Body of pancreas (tissue), 4 donors: ENCODE measurements around the gene SLC2A6. TPM values are rescaled to one million over a fixed set of nuclear protein-coding genes. Genes with fewer than 3 reads are reported as not detected.

ENCODE experiments used
- ATAC-seq: fragments of 150-250 bp; one replicate; pipeline ENCODE4 v1.9.1; 2016
- DNase-seq, 4 donors: peaks; one replicate each; pipeline ENCODE4 v3.0.0-alpha.2; 2019
- H3K27ac ChIP-seq, 4 donors: fragments of 200-600 bp; sonication (generic); 1 replicate in 3 of 4; 2 replicates in 1 of 4; pipeline versions ENCODE4 v1.5.1 to v1.6.1; 2016 to 2019; ENCODE audit warnings: mild to moderate bottlenecking in 1 of 4, mixed read lengths in 1 of 4, moderate library complexity in 1 of 4
- H3K27me3 ChIP-seq, 2 donors: fragments of 200-600 bp; sonication (generic); one replicate each; pipeline ENCODE4 v1.6.0; 2016; ENCODE audit warnings: mild to moderate bottlenecking in 1 of 2
- H3K36me3 ChIP-seq, 2 donors: fragments of 200-600 bp; sonication (generic); replicated peaks in 1 of 2; 2 replicates each; pipeline ENCODE4 v1.5.1; 2016; ENCODE audit warnings: low read depth in 2 of 2; ENCODE audit not compliant: insufficient read depth in 1 of 2
- H3K4me1 ChIP-seq: fragments of 200-600 bp; sonication (generic); one replicate; pipeline ENCODE4 v1.6.0; 2016
- H3K4me3 ChIP-seq, 2 donors: fragments of 200-600 bp; sonication (generic); 1 replicate in 1 of 2; 2 replicates in 1 of 2; pipeline ENCODE4 v1.5.1; 2016 to 2019
- H3K9me3 ChIP-seq, 3 donors: fragments of 200-600 bp; sonication (generic); 1 replicate in 2 of 3; 2 replicates in 1 of 3; pipeline ENCODE4 v1.5.1; 2016
- POLR2A ChIP-seq, 3 donors: fragments of 450-650 bp; IDR thresholded peaks; one replicate each; pipeline ENCODE4 v1.6.1; 2016; ENCODE audit warnings: antibody characterized with exemption in 3 of 3, mild to moderate bottlenecking in 2 of 3
- WGBS, 2 donors: methylation state at CpG; one replicate each; pipeline ENCODE4 v1.1.5; 2017; 5-methylcytosine and 5-hydroxymethylcytosine counted together
- intact Hi-C: fragments of 100-400 bp; cut with DNase I; formaldehyde crosslinking; loops from one replicate; pipeline ENCODE4 v1.15.1; 2023
- total RNA-seq, 2 donors: library from RNA; depleted of rRNA; stranded (reverse); fragments of >200 nt; gene quantifications; one replicate each; pipeline ENCODE4 v1.1.0, GENCODE V29; 2016
- TF ChIP-seq, protein P1 (sequence below), 7 experiments: fragments of 450-650 bp in 4 of 7; fragments of 200-600 bp in 3 of 7; sonication (generic) in 3 of 7; IDR thresholded peaks; one replicate each; pipeline ENCODE4 v1.5.1; 2016 to 2019; ENCODE audit warnings: antibody characterized with exemption in 7 of 7

SLC2A6 gene
- total RNA-seq, 2 donors from 2014 or later, result 2.6 to 3.0 TPM

- Histone ChIP-seq H3K27ac (no peak overlapping the region), H3K9me3 (no peaks in the 10 kb centered on the region), H3K36me3 (no peaks in the 10 kb centered on the region), H3K27me3 (peaks cover 0 to 6% of the 10 kb centered on the region in 2 donors), H3K4me1 (peaks cover 19% of the 10 kb centered on the region), H3K4me3 (no peak overlapping the region)
- TF ChIP-seq, protein P1, sequence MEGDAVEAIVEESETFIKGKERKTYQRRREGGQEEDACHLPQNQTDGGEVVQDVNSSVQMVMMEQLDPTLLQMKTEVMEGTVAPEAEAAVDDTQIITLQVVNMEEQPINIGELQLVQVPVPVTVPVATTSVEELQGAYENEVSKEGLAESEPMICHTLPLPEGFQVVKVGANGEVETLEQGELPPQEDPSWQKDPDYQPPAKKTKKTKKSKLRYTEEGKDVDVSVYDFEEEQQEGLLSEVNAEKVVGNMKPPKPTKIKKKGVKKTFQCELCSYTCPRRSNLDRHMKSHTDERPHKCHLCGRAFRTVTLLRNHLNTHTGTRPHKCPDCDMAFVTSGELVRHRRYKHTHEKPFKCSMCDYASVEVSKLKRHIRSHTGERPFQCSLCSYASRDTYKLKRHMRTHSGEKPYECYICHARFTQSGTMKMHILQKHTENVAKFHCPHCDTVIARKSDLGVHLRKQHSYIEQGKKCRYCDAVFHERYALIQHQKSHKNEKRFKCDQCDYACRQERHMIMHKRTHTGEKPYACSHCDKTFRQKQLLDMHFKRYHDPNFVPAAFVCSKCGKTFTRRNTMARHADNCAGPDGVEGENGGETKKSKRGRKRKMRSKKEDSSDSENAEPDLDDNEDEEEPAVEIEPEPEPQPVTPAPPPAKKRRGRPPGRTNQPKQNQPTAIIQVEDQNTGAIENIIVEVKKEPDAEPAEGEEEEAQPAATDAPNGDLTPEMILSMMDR (IDR thresholded peaks at IDR 0.05), result no peak
- no peak for TF ChIP-seq POLR2A (IDR thresholded peaks at IDR 0.05)
- ATAC-seq, result no peak
- intact Hi-C loops, result no loop called here
- WGBS, 2 donors, result 76 to 100% methylated on average over 4 to 20 of the region's 20 CpGs
- no peak for DNase-seq
Measured at GRCh38 chr9:133474853-133475252, 4.0 kb downstream of the SLC2A6 start.

DNA sequence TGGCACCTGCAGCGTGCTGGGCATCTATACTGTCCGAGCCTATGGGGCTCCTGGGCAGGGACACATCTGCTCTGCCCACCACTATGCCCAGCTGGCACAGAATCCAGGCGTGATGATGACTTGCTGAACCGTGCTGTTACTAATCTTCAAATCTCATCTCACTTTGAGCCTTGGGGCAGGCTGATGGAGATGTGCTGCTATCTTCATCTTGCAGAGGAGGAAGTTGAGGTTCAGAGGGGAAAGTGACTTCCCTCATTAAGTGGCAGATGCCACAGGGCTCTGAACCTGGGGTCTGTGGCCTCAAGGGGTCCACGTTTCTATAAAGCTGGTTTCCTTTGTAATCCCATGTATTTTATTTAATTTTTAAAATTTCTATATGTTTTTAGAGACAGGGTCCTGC, 4.7 kb downstream of the SLC2A6 start:
- no peak for DNase-seq
- no peaks in the 10 kb centered on the region for H3K36me3 ChIP-seq
- no peaks in the 10 kb centered on the region for H3K9me3 ChIP-seq
- ATAC-seq, result no peak
- peaks cover 14% of the 10 kb centered on the region for H3K4me1 ChIP-seq
- intact Hi-C loops, result no loop called here
- H3K27ac ChIP-seq, result no peak overlapping the region
- 0 to 58% methylated on average over 1 to 4 of the region's 5 CpGs for WGBS, 2 donors
- no peak overlapping the region for H3K4me3 ChIP-seq
- no peak for TF ChIP-seq POLR2A (IDR thresholded peaks at IDR 0.05)
- TF ChIP-seq, protein P1 (IDR thresholded peaks at IDR 0.05), result no peak
- H3K27me3 ChIP-seq, result no peaks in the 10 kb centered on the region

GRCh38 chr9:133473743-133474142, 5.2 kb downstream of the SLC2A6 start:
- Histone ChIP-seq H3K4me1 (peaks cover 9% of the 10 kb centered on the region), H3K4me3 (no peak overlapping the region), H3K36me3 (no peaks in the 10 kb centered on the region), H3K9me3 (no peaks in the 10 kb centered on the region), H3K27me3 (no peaks in the 10 kb centered on the region), H3K27ac (no peak overlapping the region)
- 86 to 87% methylated on average over 10 to 12 of the region's 20 CpGs for WGBS, 2 donors
- ATAC-seq (no peak), DNase-seq (no peak)
- TF ChIP-seq POLR2A (IDR thresholded peaks at IDR 0.05), result no peak
- intact Hi-C loops, result no loop called here

- 63 to 69% methylated on average over 14 to 18 of the region's 19 CpGs for WGBS, 2 donors
- Histone ChIP-seq H3K4me1 (peaks cover under 1% of the 10 kb centered on the region), H3K4me3 (no peak overlapping the region), H3K27ac (no peak overlapping the region), H3K9me3 (no peaks in the 10 kb centered on the region), H3K36me3 (no peaks in the 10 kb centered on the region), H3K27me3 (no peaks in the 10 kb centered on the region)
- intact Hi-C loops, result no loop called here
- no peak for DNase-seq
- no peak for TF ChIP-seq POLR2A (IDR thresholded peaks at IDR 0.05)
- TF ChIP-seq, protein P1 (IDR thresholded peaks at IDR 0.05), result no peak
- ATAC-seq, result no peak
Measured at GRCh38 chr9:133472753-133473378, 6.0 kb downstream of the SLC2A6 start.

DNA sequence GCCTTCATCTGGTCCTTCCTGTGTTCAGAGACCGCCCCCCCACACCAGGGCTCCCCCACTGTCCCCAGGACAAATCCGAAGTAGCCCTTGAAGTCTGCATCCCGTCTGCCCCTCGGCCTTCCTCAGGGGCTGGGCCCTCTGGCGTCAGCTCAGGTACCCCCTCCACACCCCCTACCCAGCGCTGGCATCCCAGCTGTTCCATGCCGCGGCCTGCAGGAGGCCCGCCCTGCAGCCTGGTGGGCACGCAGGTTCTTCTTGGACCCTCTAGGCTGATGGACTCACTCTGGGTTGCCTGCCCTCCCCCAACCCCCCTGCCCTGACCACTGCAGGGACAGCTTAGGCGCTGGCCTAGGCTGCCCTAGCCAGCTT, 6.6 kb downstream of the SLC2A6 start:
- Histone ChIP-seq H3K27ac (no peak overlapping the region), H3K4me3 (no peak overlapping the region), H3K4me1 (peaks cover 7% of the 10 kb centered on the region), H3K9me3 (no peaks in the 10 kb centered on the region), H3K27me3 (no peaks in the 10 kb centered on the region), H3K36me3 (no peaks in the 10 kb centered on the region)
- intact Hi-C loops, result no loop called here
- DNase-seq, result no peak
- TF ChIP-seq, protein P1 (IDR thresholded peaks at IDR 0.05), result no peak
- no peak for TF ChIP-seq POLR2A (IDR thresholded peaks at IDR 0.05)
- ATAC-seq, result no peak
- 58 to 69% methylated on average over 8 to 11 of the region's 11 CpGs for WGBS, 2 donors
